Measurements from ENCODE around the gene ACCS.

GRCh38 chr11:44047931-44048431 is 18.1 kb upstream of the ACCS start, which contains the start of gene ACCSL:
- TF ChIP-seq, protein P1, sequence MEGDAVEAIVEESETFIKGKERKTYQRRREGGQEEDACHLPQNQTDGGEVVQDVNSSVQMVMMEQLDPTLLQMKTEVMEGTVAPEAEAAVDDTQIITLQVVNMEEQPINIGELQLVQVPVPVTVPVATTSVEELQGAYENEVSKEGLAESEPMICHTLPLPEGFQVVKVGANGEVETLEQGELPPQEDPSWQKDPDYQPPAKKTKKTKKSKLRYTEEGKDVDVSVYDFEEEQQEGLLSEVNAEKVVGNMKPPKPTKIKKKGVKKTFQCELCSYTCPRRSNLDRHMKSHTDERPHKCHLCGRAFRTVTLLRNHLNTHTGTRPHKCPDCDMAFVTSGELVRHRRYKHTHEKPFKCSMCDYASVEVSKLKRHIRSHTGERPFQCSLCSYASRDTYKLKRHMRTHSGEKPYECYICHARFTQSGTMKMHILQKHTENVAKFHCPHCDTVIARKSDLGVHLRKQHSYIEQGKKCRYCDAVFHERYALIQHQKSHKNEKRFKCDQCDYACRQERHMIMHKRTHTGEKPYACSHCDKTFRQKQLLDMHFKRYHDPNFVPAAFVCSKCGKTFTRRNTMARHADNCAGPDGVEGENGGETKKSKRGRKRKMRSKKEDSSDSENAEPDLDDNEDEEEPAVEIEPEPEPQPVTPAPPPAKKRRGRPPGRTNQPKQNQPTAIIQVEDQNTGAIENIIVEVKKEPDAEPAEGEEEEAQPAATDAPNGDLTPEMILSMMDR (IDR thresholded peaks at IDR 0.05; ENCODE audit: insufficient read depth, low read length, poor library complexity, severe bottlenecking): no peak
- no peak for TF ChIP-seq EZH2phosphoT487 (conservative IDR thresholded peaks at IDR 0.05; ENCODE audit: low read length)

Measured in SU-DHL-6 (cell line).